HG02938 (cell line): ENCODE data around the gene SNX15.
"Not testable (repeated sequence)": the region's sequence is repeated elsewhere in the genome, so short reads cannot be mapped to it uniquely, and the experiment has no call there.

Source experiments
- ATAC-seq: cut with Tn5 transposase; IDR thresholded peaks from one replicate; pipeline ENCODE4 v1.9.1; 2021; ENCODE audit warnings: mild to moderate bottlenecking, moderate library complexity; ENCODE audit not compliant: unreplicated experiment

The SNX15 gene

GRCh38 chr11:65027213-65028067 is at the start of gene SNX15:
Gene SNX15 (plus strand): TSS chr11:65027439. CDS start chr11:65027538, 99 bp downstream.
- peak; percentile 87 for ATAC-seq

GRCh38 chr11:64983339-64983738 is 43.9 kb upstream of the SNX15 start:
- not testable (repeated sequence) for ATAC-seq

- no peak for ATAC-seq
These were observed 39.0 kb upstream of the SNX15 start for GRCh38 chr11:64987998-64988854.

- ATAC-seq: no peak
These were observed 37.8 kb upstream of the SNX15 start for GRCh38 chr11:64989416-64989815.

GRCh38 chr11:64990222-64990923 is 36.9 kb upstream of the SNX15 start:
- ATAC-seq: no peak

- ATAC-seq: no peak
These were observed 32.9 kb upstream of the SNX15 start for GRCh38 chr11:64994318-64994717.

GRCh38 chr11:64996327-64996709 is 30.9 kb upstream of the SNX15 start:
- ATAC-seq: no peak

GRCh38 chr11:64996710-64997380 is 30.4 kb upstream of the SNX15 start, which contains the start of gene BATF2:
Gene BATF2 (minus strand): TSS chr11:64996971. CDS start chr11:64996914, 57 bp downstream.
- no peak for ATAC-seq

GRCh38 chr11:64998141-64998540 is 29.1 kb upstream of the SNX15 start:
- no peak for ATAC-seq

GRCh38 chr11:64998690-64999431 is 28.4 kb upstream of the SNX15 start:
- ATAC-seq: no peak

- ATAC-seq: no peak
These were observed 27.8 kb upstream of the SNX15 start for GRCh38 chr11:64999478-64999877.

- no peak for ATAC-seq
These were observed 24.5 kb upstream of the SNX15 start for GRCh38 chr11:65002706-65003105.

GRCh38 chr11:65003282-65003681 is 24.0 kb upstream of the SNX15 start:
- no peak for ATAC-seq

GRCh38 chr11:65003968-65004367 is 23.3 kb upstream of the SNX15 start:
- ATAC-seq: not testable (repeated sequence)

GRCh38 chr11:65008016-65008415 is 19.2 kb upstream of the SNX15 start:
- ATAC-seq: no peak

GRCh38 chr11:65008873-65009272 is 18.4 kb upstream of the SNX15 start:
- no peak for ATAC-seq

- ATAC-seq: peak; percentile 66
These were observed 13.9 kb upstream of the SNX15 start for GRCh38 chr11:65013130-65013887.

- ATAC-seq: peak; percentile 67
These were observed 13.1 kb upstream of the SNX15 start, which contains the start of gene ARL2 for GRCh38 chr11:65013888-65014725. Gene ARL2 (plus strand): TSS chr11:65014160. CDS start chr11:65014208, 48 bp downstream.
